ENCODE results near the gene SLCO3A1. TPM values are rescaled to one million over a fixed set of nuclear protein-coding genes. Genes with fewer than 3 reads are reported as not detected.

SLCO3A1 gene
- total RNA-seq, 1 experiment from 2014 or later, result 10.1 TPM

GRCh38 chr15:92018535-92019239, 165.2 kb downstream of the SLCO3A1 start:
- Mint-ChIP-seq H3K4me1 (ENCODE audit: insufficient read depth, unreplicated experiment) (no peaks in the 10 kb centered on the region), H3K27me3 (ENCODE audit: insufficient read depth, unreplicated experiment) (no peaks in the 10 kb centered on the region), H3K36me3 (ENCODE audit: insufficient read depth, unreplicated experiment) (no peaks in the 10 kb centered on the region), H3K27ac (ENCODE audit: low read depth, unreplicated experiment) (no peak overlapping the region), H3K9me3 (ENCODE audit: unreplicated experiment) (no peaks in the 10 kb centered on the region), H3K4me3 (ENCODE audit: unreplicated experiment) (no peak overlapping the region)
- no TSS peak for BruUV-seq (replicated peaks)
- CTCF ChIA-PET, result interaction anchor here (0.9 kb wide), 1 partner anchor 71 kb away, joined by 4 read pairs; no protein-coding TSS in a partner anchor
- no peak for TF ChIP-seq CTCF (IDR thresholded peaks at IDR 0.05; ENCODE audit: unreplicated experiment)
- intact Hi-C loops (cut with micrococcal nuclease), result no loop called here
- DNase-seq (ENCODE audit: unreplicated experiment), result no peak
- POLR2A ChIA-PET, result no interaction called here

- Mint-ChIP-seq H3K36me3 (ENCODE audit: insufficient read depth, unreplicated experiment) (no peaks in the 10 kb centered on the region), H3K27me3 (ENCODE audit: insufficient read depth, unreplicated experiment) (no peaks in the 10 kb centered on the region), H3K27ac (ENCODE audit: low read depth, unreplicated experiment) (no peak overlapping the region), H3K4me3 (ENCODE audit: unreplicated experiment) (no peak overlapping the region), H3K9me3 (ENCODE audit: unreplicated experiment) (no peaks in the 10 kb centered on the region), H3K4me1 (ENCODE audit: insufficient read depth, unreplicated experiment) (no peaks in the 10 kb centered on the region)
- ChIA-PET CTCF (interaction anchor here (0.9 to 1.4 kb wide), 2 partner anchors 10 to 70 kb away, joined by 3 to 4 read pairs; no protein-coding TSS in a partner anchor), POLR2A (interaction anchor here (0.6 kb wide), 1 partner anchor 952 kb away, joined by 3 read pairs; no protein-coding TSS in a partner anchor)
- no peak for TF ChIP-seq CTCF (IDR thresholded peaks at IDR 0.05; ENCODE audit: unreplicated experiment)
- intact Hi-C loops (cut with micrococcal nuclease), result no loop called here
- no TSS peak for BruUV-seq (replicated peaks)
- DNase-seq (ENCODE audit: unreplicated experiment), result no peak
Measured at GRCh38 chr15:92019706-92020105, 166.2 kb downstream of the SLCO3A1 start.

GRCh38 chr15:92020207-92020606, 166.7 kb downstream of the SLCO3A1 start:
- intact Hi-C loops (cut with micrococcal nuclease), result no loop called here
- no peaks in the 10 kb centered on the region for H3K27me3 Mint-ChIP-seq (ENCODE audit: insufficient read depth, unreplicated experiment)
- H3K4me3 Mint-ChIP-seq (ENCODE audit: unreplicated experiment), result no peak overlapping the region
- TF ChIP-seq CTCF (IDR thresholded peaks at IDR 0.05; ENCODE audit: unreplicated experiment), result no peak
- H3K4me1 Mint-ChIP-seq (ENCODE audit: insufficient read depth, unreplicated experiment), result no peaks in the 10 kb centered on the region
- no peak overlapping the region for H3K27ac Mint-ChIP-seq (ENCODE audit: low read depth, unreplicated experiment)
- H3K9me3 Mint-ChIP-seq (ENCODE audit: unreplicated experiment), result no peaks in the 10 kb centered on the region
- ChIA-PET POLR2A (no interaction called here), CTCF (interaction anchor here (0.6 to 1.4 kb wide), 2 partner anchors 11 to 57 kb away, joined by 3 to 4 read pairs; no protein-coding TSS in a partner anchor)
- no peak for DNase-seq (ENCODE audit: unreplicated experiment)
- no peaks in the 10 kb centered on the region for H3K36me3 Mint-ChIP-seq (ENCODE audit: insufficient read depth, unreplicated experiment)
- BruUV-seq (replicated peaks), result no TSS peak

GRCh38 chr15:92020804-92021203, 167.3 kb downstream of the SLCO3A1 start:
- Mint-ChIP-seq H3K4me3 (ENCODE audit: unreplicated experiment) (no peak overlapping the region), H3K9me3 (ENCODE audit: unreplicated experiment) (no peaks in the 10 kb centered on the region), H3K4me1 (ENCODE audit: insufficient read depth, unreplicated experiment) (no peaks in the 10 kb centered on the region), H3K27me3 (ENCODE audit: insufficient read depth, unreplicated experiment) (no peaks in the 10 kb centered on the region), H3K27ac (ENCODE audit: low read depth, unreplicated experiment) (no peak overlapping the region), H3K36me3 (ENCODE audit: insufficient read depth, unreplicated experiment) (no peaks in the 10 kb centered on the region)
- BruUV-seq (replicated peaks), result no TSS peak
- TF ChIP-seq CTCF (IDR thresholded peaks at IDR 0.05; ENCODE audit: unreplicated experiment), result no peak
- no peak for DNase-seq (ENCODE audit: unreplicated experiment)
- POLR2A ChIA-PET, result no interaction called here
- intact Hi-C loops (cut with micrococcal nuclease), result no loop called here
- CTCF ChIA-PET, result interaction anchor here (0.6 kb wide), 2 partner anchors 56 to 774 kb away, joined by 3 to 4 read pairs; no protein-coding TSS in a partner anchor
